COLO668 (cell line): ENCODE data around the gene ZFP92.

ENCODE experiments used
- DNase-seq: peaks from one replicate; lab custom pipeline; 2025; ENCODE audit not compliant: unreplicated experiment; lab: John Stamatoyannopoulos, UW

Gene ZFP92

GRCh38 chrX:153434801-153435200 is 23.5 kb downstream of the ZFP92 start:
- DNase-seq = no peak

- no peak for DNase-seq
These were observed 24.6 kb downstream of the ZFP92 start for GRCh38 chrX:153435845-153436244.

- peak; percentile 13 for DNase-seq
These were observed 27.3 kb downstream of the ZFP92 start for GRCh38 chrX:153438532-153438931.

- no peak for DNase-seq
These were observed 28.7 kb downstream of the ZFP92 start for GRCh38 chrX:153439977-153440376.

GRCh38 chrX:153440556-153441135 is 29.4 kb downstream of the ZFP92 start:
- DNase-seq = no peak

GRCh38 chrX:153441296-153441695 is 30.0 kb downstream of the ZFP92 start:
- no peak for DNase-seq

- no peak for DNase-seq
These were observed 30.7 kb downstream of the ZFP92 start for GRCh38 chrX:153441981-153442380.

- no peak for DNase-seq
These were observed 31.2 kb downstream of the ZFP92 start for GRCh38 chrX:153442463-153442862.

- DNase-seq = no peak
These were observed 32.4 kb downstream of the ZFP92 start for GRCh38 chrX:153443476-153444332.

- DNase-seq = no peak
These were observed 33.2 kb downstream of the ZFP92 start for GRCh38 chrX:153444333-153445011.

GRCh38 chrX:153445106-153445855 is 34.0 kb downstream of the ZFP92 start:
- DNase-seq = no peak

- DNase-seq = peak; percentile 54
These were observed 34.8 kb downstream of the ZFP92 start, which contains the start of gene TREX2 for GRCh38 chrX:153445856-153446635. TSS of gene TREX2 (minus strand) at chrX:153446056. CDS start at chrX:153445430, 626 bp downstream.

GRCh38 chrX:153446636-153446936 is 35.3 kb downstream of the ZFP92 start:
- DNase-seq = no peak

- no peak for DNase-seq
These were observed 35.8 kb downstream of the ZFP92 start for GRCh38 chrX:153446950-153447580.

- DNase-seq = no peak
These were observed 36.3 kb downstream of the ZFP92 start for GRCh38 chrX:153447581-153447960.

- no peak for DNase-seq
These were observed 37.5 kb downstream of the ZFP92 start for GRCh38 chrX:153448556-153449367.

- no peak for DNase-seq
These were observed 38.3 kb downstream of the ZFP92 start for GRCh38 chrX:153449368-153450113.

GRCh38 chrX:153450114-153450948 is 39.1 kb downstream of the ZFP92 start:
- DNase-seq = no peak
